HFFc6 (cell line): Measurements from ENCODE around the gene SUMF1. TPM values are rescaled to one million over a fixed set of nuclear protein-coding genes. Genes with fewer than 3 reads are reported as not detected.

Source experiments
- DNase-seq: peaks from one replicate; pipeline ENCODE4 v3.0.0-alpha.2; 2018
- H3K27ac Mint-ChIP-seq: 2 replicates; pipeline ENCODE4 v1.8.0; 2020; ENCODE audit warnings: mild to moderate bottlenecking, mixed read lengths
- H3K27me3 Mint-ChIP-seq: 2 replicates; pipeline ENCODE4 v1.8.0; 2021; ENCODE audit warnings: mild to moderate bottlenecking, moderate library complexity, mixed read lengths; ENCODE audit not compliant: insufficient read depth
- H3K36me3 Mint-ChIP-seq: 2 replicates; pipeline ENCODE4 v1.8.0; 2021; ENCODE audit warnings: low read depth, mixed read lengths
- H3K4me1 Mint-ChIP-seq: 2 replicates; pipeline ENCODE4 v1.8.0; 2020; ENCODE audit warnings: low read depth, mixed read lengths
- H3K4me3 Mint-ChIP-seq: 2 replicates; pipeline ENCODE4 v1.8.0; 2020; ENCODE audit warnings: mild to moderate bottlenecking, moderate library complexity, mixed read lengths
- H3K9me3 Mint-ChIP-seq: 2 replicates; pipeline ENCODE4 v1.8.0; 2020; ENCODE audit warnings: mild to moderate bottlenecking, mixed read lengths
- total RNA-seq, 6 experiments: library from RNA; stranded (reverse); fragmentation: NEBNext Ultra II Directional; extraction: Animal tissue kit (Norgen Biotek cat#: 25700); gene quantifications; 2 replicates in 1 of 6; 3 replicates in 5 of 6; pipeline ENCODE4 v1.2.3, GENCODE V29; 2021
- TF ChIP-seq, protein P1 (sequence below): fragments of 200-600 bp; sonication (generic); IDR thresholded peaks from 2 replicates; pipeline ENCODE4 v1.5.0; 2021; ENCODE audit warnings: antibody characterized with exemption, mild to moderate bottlenecking

SUMF1 gene
- total RNA-seq, 6 experiments from 2014 or later = 33.5 to 38.0 (median 36.0) TPM

DNA sequence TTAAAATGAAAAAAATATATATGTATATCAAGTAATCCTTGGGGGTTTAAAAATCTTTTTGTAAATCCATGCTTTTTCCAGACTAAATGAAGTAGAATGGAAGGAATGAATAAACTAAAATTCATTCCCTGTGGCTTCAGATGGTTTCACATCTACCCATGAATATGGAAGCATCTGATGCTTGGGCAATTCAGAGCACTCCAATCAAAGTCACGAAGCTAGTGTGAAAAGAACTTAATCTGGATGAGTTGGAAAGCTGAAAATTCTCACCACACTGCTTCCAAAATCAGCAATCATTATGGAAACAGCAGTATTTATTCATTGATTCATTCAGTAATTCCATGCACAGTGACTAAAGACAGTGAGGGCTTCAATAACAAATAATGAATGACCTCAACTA lies 55.2 kb downstream of the SUMF1 start:
- Mint-ChIP-seq H3K4me3 (no peak overlapping the region), H3K9me3 (no peaks in the 10 kb centered on the region), H3K36me3 (no peaks in the 10 kb centered on the region), H3K27me3 (no peaks in the 10 kb centered on the region), H3K27ac (no peak overlapping the region), H3K4me1 (peaks cover 32% of the 10 kb centered on the region)
- TF ChIP-seq, protein P1, sequence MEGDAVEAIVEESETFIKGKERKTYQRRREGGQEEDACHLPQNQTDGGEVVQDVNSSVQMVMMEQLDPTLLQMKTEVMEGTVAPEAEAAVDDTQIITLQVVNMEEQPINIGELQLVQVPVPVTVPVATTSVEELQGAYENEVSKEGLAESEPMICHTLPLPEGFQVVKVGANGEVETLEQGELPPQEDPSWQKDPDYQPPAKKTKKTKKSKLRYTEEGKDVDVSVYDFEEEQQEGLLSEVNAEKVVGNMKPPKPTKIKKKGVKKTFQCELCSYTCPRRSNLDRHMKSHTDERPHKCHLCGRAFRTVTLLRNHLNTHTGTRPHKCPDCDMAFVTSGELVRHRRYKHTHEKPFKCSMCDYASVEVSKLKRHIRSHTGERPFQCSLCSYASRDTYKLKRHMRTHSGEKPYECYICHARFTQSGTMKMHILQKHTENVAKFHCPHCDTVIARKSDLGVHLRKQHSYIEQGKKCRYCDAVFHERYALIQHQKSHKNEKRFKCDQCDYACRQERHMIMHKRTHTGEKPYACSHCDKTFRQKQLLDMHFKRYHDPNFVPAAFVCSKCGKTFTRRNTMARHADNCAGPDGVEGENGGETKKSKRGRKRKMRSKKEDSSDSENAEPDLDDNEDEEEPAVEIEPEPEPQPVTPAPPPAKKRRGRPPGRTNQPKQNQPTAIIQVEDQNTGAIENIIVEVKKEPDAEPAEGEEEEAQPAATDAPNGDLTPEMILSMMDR = no peak
- DNase-seq = no peak

DNA sequence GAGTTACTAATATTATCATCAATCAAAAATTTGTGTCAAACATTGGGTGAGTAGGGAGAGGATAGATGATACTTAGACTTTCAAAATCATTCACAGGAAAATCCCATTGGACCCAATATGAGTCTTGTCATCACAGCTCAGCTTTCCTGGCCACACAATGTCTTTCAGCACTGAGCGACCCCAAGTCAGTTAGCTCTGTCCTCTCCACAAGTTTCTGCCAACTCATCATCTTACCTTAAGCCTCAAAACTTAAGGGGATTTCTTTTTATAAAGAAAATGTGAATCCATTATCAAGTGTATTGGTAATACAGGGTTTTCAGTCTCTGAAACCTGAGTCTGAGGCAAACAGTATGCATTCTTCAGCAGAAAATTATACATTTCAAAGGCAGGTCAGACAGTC lies 55.8 kb downstream of the SUMF1 start:
- no peak for DNase-seq
- Mint-ChIP-seq H3K4me3 (no peak overlapping the region), H3K9me3 (no peaks in the 10 kb centered on the region), H3K36me3 (no peaks in the 10 kb centered on the region), H3K27ac (no peak overlapping the region), H3K27me3 (no peaks in the 10 kb centered on the region), H3K4me1 (peaks cover 27% of the 10 kb centered on the region)
- TF ChIP-seq, protein P1 = no peak

DNA sequence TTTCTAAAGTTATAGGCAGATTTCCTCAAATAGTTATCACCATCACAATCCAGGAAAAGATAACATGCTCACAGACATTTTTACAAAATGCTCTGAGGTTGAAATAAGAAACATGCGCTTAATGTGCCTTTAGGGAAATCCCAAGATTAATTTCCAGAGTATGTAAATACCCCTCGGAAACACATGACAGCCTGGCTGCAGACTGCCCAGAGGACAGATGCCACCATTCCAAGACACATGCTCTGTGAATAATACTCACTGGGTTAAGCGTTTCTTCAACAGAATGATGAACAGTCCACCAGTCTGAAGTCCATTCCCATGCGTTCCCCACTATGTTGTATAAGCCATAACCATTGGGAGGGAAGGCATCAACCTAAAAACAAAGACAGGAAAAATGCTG lies 56.5 kb downstream of the SUMF1 start:
- Mint-ChIP-seq H3K9me3 (no peaks in the 10 kb centered on the region), H3K4me1 (peaks cover 27% of the 10 kb centered on the region)

DNA sequence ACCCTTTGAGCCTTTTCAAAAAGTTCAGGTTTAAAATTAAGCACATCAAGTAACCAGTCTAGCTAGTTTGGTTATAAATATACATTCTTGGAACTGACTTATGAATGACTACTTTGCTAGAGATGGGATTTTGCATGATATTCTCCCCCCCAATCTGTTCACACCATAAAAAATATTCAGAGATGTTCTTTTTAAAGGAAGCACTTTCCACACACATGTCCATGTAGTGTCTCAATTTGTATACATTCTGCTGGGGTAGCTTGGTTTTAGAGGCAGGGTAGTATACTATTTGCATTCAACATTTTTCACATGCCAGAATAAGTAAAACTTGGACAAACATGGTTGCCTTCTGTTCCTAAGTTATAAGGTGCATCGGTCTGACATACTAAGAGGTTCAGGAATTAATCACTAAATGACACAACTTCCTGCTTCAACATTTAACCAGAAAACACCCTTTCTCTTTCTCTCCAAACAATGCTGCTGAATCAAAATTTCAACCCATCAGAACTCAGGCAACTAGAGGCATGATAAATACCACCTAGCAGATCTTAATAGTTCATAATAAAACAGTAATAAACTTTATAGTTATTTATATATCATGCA lies 57.0 kb downstream of the SUMF1 start:
- TF ChIP-seq, protein P1 = no peak
- H3K9me3 Mint-ChIP-seq = no peaks in the 10 kb centered on the region
- no peaks in the 10 kb centered on the region for H3K27me3 Mint-ChIP-seq
- no peak overlapping the region for H3K4me3 Mint-ChIP-seq
- no peaks in the 10 kb centered on the region for H3K36me3 Mint-ChIP-seq
- peaks cover 27% of the 10 kb centered on the region for H3K4me1 Mint-ChIP-seq
- peak overlapping the region; percentile 1 for H3K27ac Mint-ChIP-seq
- no peak for DNase-seq

More for the DNA sequence above, 56.5 kb downstream of the SUMF1 start:
- Mint-ChIP-seq H3K27ac (no peak overlapping the region), H3K36me3 (no peaks in the 10 kb centered on the region), H3K4me3 (no peak overlapping the region), H3K27me3 (no peaks in the 10 kb centered on the region)
- TF ChIP-seq, protein P1 = no peak
- DNase-seq = no peak

DNA sequence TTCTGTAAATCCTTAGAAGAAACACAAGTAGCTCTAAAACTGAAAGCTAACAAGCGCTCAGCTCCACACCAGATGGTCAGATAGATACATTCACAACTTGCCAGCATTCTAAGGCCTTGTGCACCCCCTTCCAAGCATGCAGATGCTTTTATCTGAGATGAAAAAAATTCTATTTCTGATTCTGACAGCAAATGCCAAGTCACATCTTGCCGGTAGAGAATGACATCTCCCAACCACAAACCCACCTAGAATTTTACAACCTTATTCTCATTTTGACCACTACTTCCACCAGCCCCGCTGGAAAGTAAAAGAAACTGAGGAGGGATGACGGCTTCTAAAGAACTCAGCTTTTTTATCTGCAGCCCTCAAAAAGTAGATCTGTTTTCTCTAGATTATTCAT lies 57.7 kb downstream of the SUMF1 start:
- Mint-ChIP-seq H3K4me3 (no peak overlapping the region), H3K4me1 (peaks cover 27% of the 10 kb centered on the region), H3K27ac (no peak overlapping the region)

More for the DNA sequence above, 57.7 kb downstream of the SUMF1 start:
- no peaks in the 10 kb centered on the region for H3K36me3 Mint-ChIP-seq
- no peak for DNase-seq
- no peaks in the 10 kb centered on the region for H3K9me3 Mint-ChIP-seq
- TF ChIP-seq, protein P1 = no peak
- no peaks in the 10 kb centered on the region for H3K27me3 Mint-ChIP-seq
